SH-SY5Y (cell line): ENCODE results near the gene GSG1L.

Source experiments
- GATA2 ChIP-seq: IDR thresholded peaks from 2 replicates; pipeline ENCODE4 v1.6.1; 2011; ENCODE audit warnings: mild to moderate bottlenecking, low read depth, low read length
- GATA3 ChIP-seq: IDR thresholded peaks from 2 replicates; pipeline ENCODE4 v1.6.1; 2011; ENCODE audit warnings: low read depth, mild to moderate bottlenecking, low read length, moderate library complexity

DNA sequence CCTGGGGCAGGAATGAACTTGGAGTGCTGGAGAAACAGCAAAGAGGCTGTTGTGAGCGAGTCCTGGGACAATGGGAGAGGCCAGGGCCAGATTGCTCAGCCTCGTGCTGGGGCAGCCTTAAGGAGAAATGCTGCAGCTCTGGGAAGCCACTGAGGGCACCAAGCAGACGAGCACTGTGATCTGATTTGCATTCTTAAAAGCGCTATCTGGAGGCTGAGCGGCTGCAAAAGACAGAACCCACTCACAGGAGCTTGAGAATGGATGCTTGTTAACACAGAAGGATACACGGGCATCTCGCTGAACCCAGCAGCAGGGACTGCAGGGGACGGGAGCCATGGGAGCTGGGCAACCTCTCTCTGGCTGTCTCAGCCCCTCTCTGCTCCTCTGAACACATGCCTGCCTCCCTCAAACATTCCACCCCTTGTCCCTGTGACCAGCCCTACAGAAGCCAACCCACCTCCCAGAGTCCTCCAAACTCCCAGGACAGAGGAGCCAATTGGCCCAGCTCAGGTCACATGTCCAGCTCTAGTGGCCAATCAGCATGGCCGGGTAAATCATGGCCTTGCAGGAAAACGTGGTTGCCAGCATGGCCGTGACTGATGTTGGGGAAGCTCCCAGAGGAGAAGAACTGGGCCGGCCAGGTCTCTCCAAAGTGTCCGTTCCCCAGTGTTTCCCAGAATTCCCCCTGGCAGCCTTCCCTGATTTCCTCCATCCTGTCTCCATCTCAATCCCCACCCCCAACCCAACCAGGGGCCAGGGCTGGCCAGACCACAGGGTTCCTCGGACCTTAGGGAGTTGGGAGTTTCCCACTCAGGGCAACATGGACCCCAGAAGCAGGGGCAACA lies 60.3 kb downstream of the GSG1L start:
- TF ChIP-seq GATA2 (no peak), GATA3 (no peak)
